OCI-LY3 (cell line): ENCODE results near the gene SCYGR8.

Source experiments
- EZH2phosphoT487 ChIP-seq: fragments of 200-600 bp; shearing (Covaris generic); IDR thresholded peaks from 2 replicates; pipeline ENCODE4 v1.6.1; 2018; ENCODE audit warnings: antibody characterized with exemption, mixed run types, low read depth
- TF ChIP-seq, protein P1 (sequence below): fragments of 200-600, 300-600 bp; sonication (generic); IDR thresholded peaks from 2 replicates; pipeline ENCODE4 v1.5.1; 2014; ENCODE audit warnings: antibody characterized with exemption, low read length, low read depth

- no peak for TF ChIP-seq EZH2phosphoT487
- TF ChIP-seq, protein P1, sequence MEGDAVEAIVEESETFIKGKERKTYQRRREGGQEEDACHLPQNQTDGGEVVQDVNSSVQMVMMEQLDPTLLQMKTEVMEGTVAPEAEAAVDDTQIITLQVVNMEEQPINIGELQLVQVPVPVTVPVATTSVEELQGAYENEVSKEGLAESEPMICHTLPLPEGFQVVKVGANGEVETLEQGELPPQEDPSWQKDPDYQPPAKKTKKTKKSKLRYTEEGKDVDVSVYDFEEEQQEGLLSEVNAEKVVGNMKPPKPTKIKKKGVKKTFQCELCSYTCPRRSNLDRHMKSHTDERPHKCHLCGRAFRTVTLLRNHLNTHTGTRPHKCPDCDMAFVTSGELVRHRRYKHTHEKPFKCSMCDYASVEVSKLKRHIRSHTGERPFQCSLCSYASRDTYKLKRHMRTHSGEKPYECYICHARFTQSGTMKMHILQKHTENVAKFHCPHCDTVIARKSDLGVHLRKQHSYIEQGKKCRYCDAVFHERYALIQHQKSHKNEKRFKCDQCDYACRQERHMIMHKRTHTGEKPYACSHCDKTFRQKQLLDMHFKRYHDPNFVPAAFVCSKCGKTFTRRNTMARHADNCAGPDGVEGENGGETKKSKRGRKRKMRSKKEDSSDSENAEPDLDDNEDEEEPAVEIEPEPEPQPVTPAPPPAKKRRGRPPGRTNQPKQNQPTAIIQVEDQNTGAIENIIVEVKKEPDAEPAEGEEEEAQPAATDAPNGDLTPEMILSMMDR, result no peak
Measured at GRCh38 chr2:227724394-227725039, 21.2 kb upstream of the SCYGR8 start, which contains the start of gene SCYGR6.
